PFSK-1 (cell line): Measurements from ENCODE around the gene AGMO.

Experiments used
- FOXP2 ChIP-seq: optimal IDR thresholded peaks from 2 replicates; pipeline ENCODE3; 2011; ENCODE audit warnings: borderline replicate concordance, control low read depth, inconsistent platforms; ENCODE audit not compliant: insufficient read depth; ENCODE audit errors: extremely low read length, extremely low read depth
- POLR2AphosphoS5 ChIP-seq: IDR thresholded peaks from 2 replicates; pipeline ENCODE4 v1.6.1; 2012; ENCODE audit warnings: low read depth, mild to moderate bottlenecking, control low read depth, low read length, moderate library complexity
- SIN3A ChIP-seq: IDR thresholded peaks from 2 replicates; pipeline ENCODE4 v1.6.1; 2012; ENCODE audit warnings: mild to moderate bottlenecking, low read length, moderate library complexity, borderline replicate concordance; ENCODE audit not compliant: insufficient read depth
- TAF1 ChIP-seq: IDR thresholded peaks from 2 replicates; pipeline ENCODE4 v1.6.1; 2012; ENCODE audit warnings: low read length, control low read depth, borderline replicate concordance; ENCODE audit not compliant: insufficient read depth
- TF ChIP-seq, protein P1 (sequence below), 2 experiments: IDR thresholded peaks; 2 replicates each; pipeline versions ENCODE4 v1.6.1 to v1.8.0; 2011 to 2012; ENCODE audit warnings: low read depth in 2 of 2, low read length in 2 of 2, control low read depth in 1 of 2, inconsistent platforms in 1 of 2, mild to moderate bottlenecking in 1 of 2, moderate library complexity in 1 of 2; ENCODE audit not compliant: insufficient read depth in 1 of 2

DNA sequence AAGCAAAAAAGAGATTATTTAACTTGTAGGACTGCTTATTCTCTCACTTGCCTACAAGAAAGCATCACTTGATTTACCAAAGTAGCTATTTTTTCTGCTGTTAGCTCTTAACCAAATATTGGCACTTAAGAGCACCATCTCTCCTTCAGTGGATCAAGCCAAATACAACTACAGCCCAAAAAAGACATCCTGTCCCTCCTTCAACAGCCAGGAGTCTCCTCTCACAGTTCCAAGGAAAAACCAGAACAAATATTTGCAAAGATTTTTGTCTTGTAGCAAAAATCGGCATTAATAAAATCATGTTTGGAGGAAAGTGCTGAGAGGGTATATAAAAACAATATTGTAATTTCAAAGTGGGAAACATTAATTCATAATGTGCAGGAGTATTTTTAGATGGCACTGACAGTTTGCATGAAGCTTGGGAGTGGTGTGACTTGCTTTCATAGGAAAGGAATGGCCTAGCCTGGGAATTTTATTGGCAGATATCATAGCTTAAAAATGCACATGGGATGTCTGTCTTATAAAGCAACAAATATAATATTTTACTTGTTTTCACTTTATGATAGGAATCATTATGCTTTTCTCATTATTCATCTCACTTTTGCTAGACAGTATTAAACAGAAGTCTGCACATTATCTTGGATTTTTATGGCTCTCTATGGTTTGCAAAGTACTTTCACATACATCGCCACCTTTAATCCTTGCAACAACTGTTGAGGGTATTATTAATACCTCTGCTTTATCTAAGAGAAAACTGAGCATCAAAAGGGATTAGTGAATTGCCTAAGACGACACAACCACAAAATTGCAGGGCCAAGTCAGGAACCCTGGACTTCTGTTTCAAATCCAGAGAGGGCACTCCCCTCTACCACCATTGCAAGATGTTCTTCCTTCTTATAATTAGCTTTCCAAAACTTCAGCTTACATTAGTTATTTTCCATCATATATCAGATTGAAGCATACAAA, 103.5 kb downstream of the AGMO start:
- TF ChIP-seq TAF1 (no peak), POLR2AphosphoS5 (no peak), SIN3A (no peak), FOXP2 (no peak)
- TF ChIP-seq, protein P1, sequence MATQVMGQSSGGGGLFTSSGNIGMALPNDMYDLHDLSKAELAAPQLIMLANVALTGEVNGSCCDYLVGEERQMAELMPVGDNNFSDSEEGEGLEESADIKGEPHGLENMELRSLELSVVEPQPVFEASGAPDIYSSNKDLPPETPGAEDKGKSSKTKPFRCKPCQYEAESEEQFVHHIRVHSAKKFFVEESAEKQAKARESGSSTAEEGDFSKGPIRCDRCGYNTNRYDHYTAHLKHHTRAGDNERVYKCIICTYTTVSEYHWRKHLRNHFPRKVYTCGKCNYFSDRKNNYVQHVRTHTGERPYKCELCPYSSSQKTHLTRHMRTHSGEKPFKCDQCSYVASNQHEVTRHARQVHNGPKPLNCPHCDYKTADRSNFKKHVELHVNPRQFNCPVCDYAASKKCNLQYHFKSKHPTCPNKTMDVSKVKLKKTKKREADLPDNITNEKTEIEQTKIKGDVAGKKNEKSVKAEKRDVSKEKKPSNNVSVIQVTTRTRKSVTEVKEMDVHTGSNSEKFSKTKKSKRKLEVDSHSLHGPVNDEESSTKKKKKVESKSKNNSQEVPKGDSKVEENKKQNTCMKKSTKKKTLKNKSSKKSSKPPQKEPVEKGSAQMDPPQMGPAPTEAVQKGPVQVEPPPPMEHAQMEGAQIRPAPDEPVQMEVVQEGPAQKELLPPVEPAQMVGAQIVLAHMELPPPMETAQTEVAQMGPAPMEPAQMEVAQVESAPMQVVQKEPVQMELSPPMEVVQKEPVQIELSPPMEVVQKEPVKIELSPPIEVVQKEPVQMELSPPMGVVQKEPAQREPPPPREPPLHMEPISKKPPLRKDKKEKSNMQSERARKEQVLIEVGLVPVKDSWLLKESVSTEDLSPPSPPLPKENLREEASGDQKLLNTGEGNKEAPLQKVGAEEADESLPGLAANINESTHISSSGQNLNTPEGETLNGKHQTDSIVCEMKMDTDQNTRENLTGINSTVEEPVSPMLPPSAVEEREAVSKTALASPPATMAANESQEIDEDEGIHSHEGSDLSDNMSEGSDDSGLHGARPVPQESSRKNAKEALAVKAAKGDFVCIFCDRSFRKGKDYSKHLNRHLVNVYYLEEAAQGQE (IDR thresholded peaks at IDR 0.05; ENCODE audit: insufficient read depth in 1 of 2, low read depth in 2 of 2, low read length in 2 of 2) = no peak
